GM21786 (cell line): Measurements from ENCODE around the gene DCLK1.

Source experiments
- ATAC-seq: cut with Tn5 transposase; IDR thresholded peaks from one replicate; pipeline ENCODE4 v1.9.1; 2021; ENCODE audit not compliant: unreplicated experiment

The DCLK1 gene

GRCh38 chr13:35874704-35875103, 256.5 kb downstream of the DCLK1 start:
- no peak for ATAC-seq

- no peak for ATAC-seq
Measured at GRCh38 chr13:35872369-35872768, 258.8 kb downstream of the DCLK1 start.

GRCh38 chr13:35871561-35871960, 259.6 kb downstream of the DCLK1 start:
- ATAC-seq = no peak

GRCh38 chr13:35866801-35867200, 264.4 kb downstream of the DCLK1 start:
- ATAC-seq = no peak

GRCh38 chr13:35865341-35866240, 265.6 kb downstream of the DCLK1 start:
- no peak for ATAC-seq

GRCh38 chr13:35860661-35861060, 270.5 kb downstream of the DCLK1 start:
- no peak for ATAC-seq

- ATAC-seq = no peak
Measured at GRCh38 chr13:35859981-35860380, 271.2 kb downstream of the DCLK1 start.

- ATAC-seq = no peak
Measured at GRCh38 chr13:35858665-35859064, 272.5 kb downstream of the DCLK1 start.

GRCh38 chr13:35857769-35858168, 273.4 kb downstream of the DCLK1 start:
- ATAC-seq = no peak

GRCh38 chr13:35856721-35857364, 274.3 kb downstream of the DCLK1 start:
- no peak for ATAC-seq

- ATAC-seq = no peak
Measured at GRCh38 chr13:35856084-35856483, 275.1 kb downstream of the DCLK1 start.

- no peak for ATAC-seq
Measured at GRCh38 chr13:35855531-35856019, 275.6 kb downstream of the DCLK1 start.

- ATAC-seq = no peak
Measured at GRCh38 chr13:35854286-35854685, 276.9 kb downstream of the DCLK1 start.

- no peak for ATAC-seq
Measured at GRCh38 chr13:35851881-35852280, 279.3 kb downstream of the DCLK1 start.

- ATAC-seq = no peak
Measured at GRCh38 chr13:35851356-35851755, 279.8 kb downstream of the DCLK1 start.

GRCh38 chr13:35850569-35850968, 280.6 kb downstream of the DCLK1 start:
- ATAC-seq = no peak

- ATAC-seq = no peak
Measured at GRCh38 chr13:35849256-35849644, 281.9 kb downstream of the DCLK1 start.

- no peak for ATAC-seq
Measured at GRCh38 chr13:35848336-35849255, 282.6 kb downstream of the DCLK1 start.

GRCh38 chr13:35843272-35843671, 287.9 kb downstream of the DCLK1 start:
- no peak for ATAC-seq

GRCh38 chr13:35841060-35841521, 290.1 kb downstream of the DCLK1 start:
- ATAC-seq = no peak

- ATAC-seq = no peak
Measured at GRCh38 chr13:35839806-35840205, 291.4 kb downstream of the DCLK1 start.
